Glutamatergic neuron (in vitro differentiated cells): ENCODE data around the gene FAM53A. TPM values are rescaled to one million over a fixed set of nuclear protein-coding genes. Genes with fewer than 3 reads are reported as not detected.

Experiments
- DNase-seq: peaks from one replicate; pipeline ENCODE4 v3.0.0; 2022
- H3K27ac Mint-ChIP-seq: one replicate; pipeline ENCODE4 v1.8.0; 2020; ENCODE audit warnings: mild to moderate bottlenecking, mixed read lengths, inconsistent platforms; ENCODE audit not compliant: unreplicated experiment
- H3K27me3 Mint-ChIP-seq: one replicate; pipeline ENCODE4 v1.8.0; 2020; ENCODE audit warnings: mild to moderate bottlenecking, moderate library complexity, mixed read lengths, inconsistent platforms; ENCODE audit not compliant: unreplicated experiment
- H3K36me3 Mint-ChIP-seq: one replicate; pipeline ENCODE4 v1.8.0; 2020; ENCODE audit warnings: mild to moderate bottlenecking, mixed read lengths, inconsistent platforms; ENCODE audit not compliant: unreplicated experiment
- H3K4me1 Mint-ChIP-seq: one replicate; pipeline ENCODE4 v1.8.0; 2020; ENCODE audit warnings: mild to moderate bottlenecking, low read depth, mixed read lengths, inconsistent platforms; ENCODE audit not compliant: unreplicated experiment
- H3K4me3 Mint-ChIP-seq: one replicate; pipeline ENCODE4 v1.8.0; 2020; ENCODE audit warnings: mild to moderate bottlenecking, mixed read lengths, inconsistent platforms; ENCODE audit not compliant: unreplicated experiment
- H3K9me3 Mint-ChIP-seq: one replicate; pipeline ENCODE4 v1.8.0; 2020; ENCODE audit warnings: mild to moderate bottlenecking, moderate library complexity, mixed read lengths, inconsistent platforms; ENCODE audit not compliant: unreplicated experiment
- CTCF ChIP-seq: fragments of 200-600 bp; sonication (generic); IDR thresholded peaks from one replicate; pipeline ENCODE4 v1.5.0; 2021; ENCODE audit not compliant: partially characterized antibody, unreplicated experiment
- total RNA-seq: library from RNA; stranded (reverse); fragmentation: NEBNext Ultra II Directional; extraction: Animal tissue kit (Norgen Biotek cat#: 25700); gene quantifications from one replicate; pipeline ENCODE4 v1.2.1, GENCODE V29; 2021; ENCODE audit not compliant: unreplicated experiment

The FAM53A gene
- total RNA-seq, 1 donor from 2014 or later: 1.1 TPM

GRCh38 chr4:1658581-1658980 lies 25.5 kb downstream of the FAM53A start:
- no peak for TF ChIP-seq CTCF
- H3K36me3 Mint-ChIP-seq: no peaks in the 10 kb centered on the region
- no peaks in the 10 kb centered on the region for H3K9me3 Mint-ChIP-seq
- no peak overlapping the region for H3K4me3 Mint-ChIP-seq
- H3K4me1 Mint-ChIP-seq: no peaks in the 10 kb centered on the region
- no peak overlapping the region for H3K27ac Mint-ChIP-seq
- DNase-seq: no peak
- no peaks in the 10 kb centered on the region for H3K27me3 Mint-ChIP-seq

GRCh38 chr4:1658146-1658545 lies 26.0 kb downstream of the FAM53A start:
- no peak for TF ChIP-seq CTCF
- Mint-ChIP-seq H3K36me3 (no peaks in the 10 kb centered on the region), H3K4me3 (no peak overlapping the region), H3K4me1 (no peaks in the 10 kb centered on the region), H3K27me3 (no peaks in the 10 kb centered on the region), H3K9me3 (no peaks in the 10 kb centered on the region), H3K27ac (no peak overlapping the region)
- DNase-seq: no peak

- H3K4me1 Mint-ChIP-seq: no peaks in the 10 kb centered on the region
- no peaks in the 10 kb centered on the region for H3K27me3 Mint-ChIP-seq
- H3K9me3 Mint-ChIP-seq: no peaks in the 10 kb centered on the region
- no peak overlapping the region for H3K27ac Mint-ChIP-seq
- H3K4me3 Mint-ChIP-seq: no peak overlapping the region
- no peaks in the 10 kb centered on the region for H3K36me3 Mint-ChIP-seq
- TF ChIP-seq CTCF: no peak
- no peak for DNase-seq
These were observed 27.1 kb downstream of the FAM53A start for GRCh38 chr4:1656986-1657385.

- Mint-ChIP-seq H3K4me1 (no peaks in the 10 kb centered on the region), H3K4me3 (no peak overlapping the region), H3K27ac (no peak overlapping the region), H3K27me3 (no peaks in the 10 kb centered on the region), H3K9me3 (no peaks in the 10 kb centered on the region), H3K36me3 (no peaks in the 10 kb centered on the region)
- no peak for DNase-seq
- no peak for TF ChIP-seq CTCF
These were observed 28.0 kb downstream of the FAM53A start for GRCh38 chr4:1656132-1656531.

DNA sequence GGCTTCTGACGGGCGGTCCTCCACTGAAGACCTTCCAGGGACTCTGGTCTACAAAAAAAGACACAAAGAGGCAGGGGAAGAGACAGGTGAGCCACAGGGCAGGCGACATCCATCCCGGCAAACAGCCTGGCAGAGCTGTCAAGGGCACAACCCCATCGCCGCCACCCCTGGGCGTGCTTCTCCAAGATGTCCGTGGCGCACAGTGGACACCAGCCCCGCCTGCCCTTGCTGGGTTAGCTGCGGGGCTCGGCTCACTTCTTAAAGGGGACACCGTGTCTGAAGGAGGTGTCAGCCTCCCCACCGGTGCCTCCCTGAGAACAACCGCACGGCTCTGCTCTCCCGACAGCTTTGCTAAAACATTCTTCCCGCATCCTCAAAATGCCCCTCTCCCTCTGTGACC lies 28.4 kb downstream of the FAM53A start:
- Mint-ChIP-seq H3K27me3 (no peaks in the 10 kb centered on the region), H3K4me3 (no peak overlapping the region), H3K27ac (no peak overlapping the region), H3K36me3 (no peaks in the 10 kb centered on the region), H3K4me1 (no peaks in the 10 kb centered on the region), H3K9me3 (no peaks in the 10 kb centered on the region)
- no peak for TF ChIP-seq CTCF
- no peak for DNase-seq
